Measurements from ENCODE around the gene DDX43. TPM values are rescaled to one million over a fixed set of nuclear protein-coding genes. Genes with fewer than 3 reads are reported as not detected.

Gene DDX43
- total RNA-seq, 3 donors from 2014 or later (not counting 1 experiment from before 2014, with no cell fraction given): 1.2 to 2.6 TPM; not detected in 1

DNA sequence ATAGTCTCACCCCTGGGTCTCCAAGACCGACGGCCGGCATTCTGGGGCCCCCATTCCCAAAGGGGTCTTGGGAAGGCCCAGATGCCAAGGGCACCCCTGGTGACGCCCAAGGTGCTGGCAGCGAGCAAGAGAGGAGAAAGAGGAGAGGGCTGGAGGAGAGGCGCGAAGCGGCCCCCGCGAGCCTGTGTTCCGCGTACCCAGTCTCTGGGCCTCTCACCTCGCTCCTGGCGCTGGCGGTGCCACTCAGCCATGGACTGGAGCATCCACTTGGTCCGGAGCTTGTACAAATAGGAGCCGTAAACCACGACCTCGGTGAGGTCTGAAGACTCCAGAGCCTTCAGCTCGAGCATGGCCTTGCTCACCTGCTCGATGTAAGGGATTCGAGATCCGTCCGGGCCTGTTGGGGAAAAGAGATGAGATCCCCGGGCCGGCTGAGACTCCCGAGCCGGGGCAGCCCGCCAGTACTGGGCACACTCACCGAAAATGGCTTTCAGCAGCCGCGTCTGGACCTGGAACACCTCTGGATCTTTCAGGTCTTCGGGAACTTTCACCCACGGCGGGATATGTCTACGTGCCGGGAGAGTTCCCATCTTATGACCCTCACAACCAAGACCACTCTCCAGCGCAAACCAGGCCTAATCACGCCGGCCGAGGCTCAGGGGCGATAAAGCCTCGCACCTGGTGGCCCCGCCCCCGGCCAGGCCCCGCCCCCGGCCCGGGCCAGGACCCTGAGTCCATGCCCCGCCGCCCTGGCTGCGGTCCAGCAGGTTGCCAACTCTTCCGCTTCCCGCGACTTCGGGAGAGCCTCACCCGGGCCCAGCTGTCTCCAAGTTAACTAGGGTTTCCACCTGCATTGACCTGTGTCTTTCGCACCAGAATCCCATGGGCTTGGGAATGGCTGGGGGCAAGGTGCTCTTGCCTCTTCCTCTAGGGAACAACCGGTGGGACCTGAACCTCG, 40.7 kb upstream of the DDX43 start, which contains the start of gene DPPA5:
DPPA5 (minus strand) TSS at position 641 of the 958 bp plus-strand sequence; CDS start at position 590, 51 bp downstream.
- Histone ChIP-seq H3K27ac (ENCODE audit: low read length) (no peak within 1 kb of the TSS), H3K36me3 (ENCODE audit: control insufficient read depth, insufficient read depth, low read length) (no peaks in the 10 kb centered on the region), H3K9me3 (ENCODE audit: control insufficient read depth, insufficient read depth, low read length) (no peaks in the 10 kb centered on the region), H3K27me3 (ENCODE audit: control insufficient read depth, insufficient read depth, low read length) (peaks cover 8% of the 10 kb centered on the region), H3K4me1 (ENCODE audit: control insufficient read depth, insufficient read depth, low read length) (peaks cover under 1% of the 10 kb centered on the region), H3K4me3 (ENCODE audit: low read length) (no peak within 1 kb of the TSS)
- no peak within 1 kb of the TSS for H3K4me3 Mint-ChIP-seq
- H3K9me3 Mint-ChIP-seq: no peaks in the 10 kb centered on the region
- H3K27me3 Mint-ChIP-seq (ENCODE audit: low read depth in 2 of 2): peaks cover 15 to 19% of the 10 kb centered on the region in 2 donors
- TF ChIP-seq, protein P1, sequence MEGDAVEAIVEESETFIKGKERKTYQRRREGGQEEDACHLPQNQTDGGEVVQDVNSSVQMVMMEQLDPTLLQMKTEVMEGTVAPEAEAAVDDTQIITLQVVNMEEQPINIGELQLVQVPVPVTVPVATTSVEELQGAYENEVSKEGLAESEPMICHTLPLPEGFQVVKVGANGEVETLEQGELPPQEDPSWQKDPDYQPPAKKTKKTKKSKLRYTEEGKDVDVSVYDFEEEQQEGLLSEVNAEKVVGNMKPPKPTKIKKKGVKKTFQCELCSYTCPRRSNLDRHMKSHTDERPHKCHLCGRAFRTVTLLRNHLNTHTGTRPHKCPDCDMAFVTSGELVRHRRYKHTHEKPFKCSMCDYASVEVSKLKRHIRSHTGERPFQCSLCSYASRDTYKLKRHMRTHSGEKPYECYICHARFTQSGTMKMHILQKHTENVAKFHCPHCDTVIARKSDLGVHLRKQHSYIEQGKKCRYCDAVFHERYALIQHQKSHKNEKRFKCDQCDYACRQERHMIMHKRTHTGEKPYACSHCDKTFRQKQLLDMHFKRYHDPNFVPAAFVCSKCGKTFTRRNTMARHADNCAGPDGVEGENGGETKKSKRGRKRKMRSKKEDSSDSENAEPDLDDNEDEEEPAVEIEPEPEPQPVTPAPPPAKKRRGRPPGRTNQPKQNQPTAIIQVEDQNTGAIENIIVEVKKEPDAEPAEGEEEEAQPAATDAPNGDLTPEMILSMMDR (IDR thresholded peaks at IDR 0.05): no peak
- no peaks in the 10 kb centered on the region for H3K36me3 Mint-ChIP-seq
- WGBS (ENCODE audit: insufficient coverage): 81% methylated on average over 59 of the region's 59 CpGs
- H3K4me1 Mint-ChIP-seq: peaks cover 6 to 7% of the 10 kb centered on the region in 2 donors
- no peak for ATAC-seq
- no peak for DNase-seq
- intact Hi-C loops (cut with micrococcal nuclease): no loop called here
- H3K27ac Mint-ChIP-seq: no peak within 1 kb of the TSS

DNA sequence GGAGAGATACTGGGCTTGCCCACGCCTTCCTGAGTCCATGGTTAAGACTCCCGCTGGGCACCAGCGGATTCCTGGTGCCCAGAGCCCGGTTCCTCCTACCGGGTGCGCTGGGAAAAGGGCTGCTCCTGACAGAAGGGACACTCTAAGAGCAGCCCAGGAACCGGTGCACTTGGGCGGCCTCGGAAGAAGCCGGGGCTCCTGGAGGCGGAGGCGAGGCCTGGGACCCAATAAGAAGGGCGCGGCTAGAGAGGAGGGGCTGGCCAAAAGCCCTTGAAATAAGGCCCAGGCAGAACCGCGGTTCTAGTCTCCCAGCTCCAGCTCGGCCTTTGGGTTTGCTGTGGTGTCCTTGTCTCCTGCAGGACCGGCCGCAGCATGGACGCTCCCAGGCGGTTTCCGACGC, 32.3 kb upstream of the DDX43 start, which contains the start of gene KHDC3L:
KHDC3L (plus strand) TSS at position 301 of the 400 bp plus-strand sequence; CDS start at position 373, 72 bp downstream.
- H3K4me1 Mint-ChIP-seq: no peaks in the 10 kb centered on the region
- Histone ChIP-seq H3K4me3 (ENCODE audit: low read length) (no peak within 1 kb of the TSS), H3K27me3 (ENCODE audit: control insufficient read depth, insufficient read depth, low read length) (no peaks in the 10 kb centered on the region), H3K4me1 (ENCODE audit: control insufficient read depth, insufficient read depth, low read length) (no peaks in the 10 kb centered on the region), H3K27ac (ENCODE audit: low read length) (no peak within 1 kb of the TSS), H3K36me3 (ENCODE audit: control insufficient read depth, insufficient read depth, low read length) (no peaks in the 10 kb centered on the region), H3K9me3 (ENCODE audit: control insufficient read depth, insufficient read depth, low read length) (no peaks in the 10 kb centered on the region)
- no peak within 1 kb of the TSS for H3K27ac Mint-ChIP-seq
- intact Hi-C loops (cut with micrococcal nuclease): no loop called here
- TF ChIP-seq, protein P1 (IDR thresholded peaks at IDR 0.05): no peak
- no peaks in the 10 kb centered on the region for H3K27me3 Mint-ChIP-seq (ENCODE audit: low read depth in 2 of 2)
- no peak for DNase-seq
- H3K9me3 Mint-ChIP-seq: no peaks in the 10 kb centered on the region
- no peak within 1 kb of the TSS for H3K4me3 Mint-ChIP-seq
- ATAC-seq: no peak
- 92% methylated on average over 23 of the region's 23 CpGs for whole genome bisulfite sequencing (ENCODE audit: insufficient coverage)
- no peaks in the 10 kb centered on the region for H3K36me3 Mint-ChIP-seq

DNA sequence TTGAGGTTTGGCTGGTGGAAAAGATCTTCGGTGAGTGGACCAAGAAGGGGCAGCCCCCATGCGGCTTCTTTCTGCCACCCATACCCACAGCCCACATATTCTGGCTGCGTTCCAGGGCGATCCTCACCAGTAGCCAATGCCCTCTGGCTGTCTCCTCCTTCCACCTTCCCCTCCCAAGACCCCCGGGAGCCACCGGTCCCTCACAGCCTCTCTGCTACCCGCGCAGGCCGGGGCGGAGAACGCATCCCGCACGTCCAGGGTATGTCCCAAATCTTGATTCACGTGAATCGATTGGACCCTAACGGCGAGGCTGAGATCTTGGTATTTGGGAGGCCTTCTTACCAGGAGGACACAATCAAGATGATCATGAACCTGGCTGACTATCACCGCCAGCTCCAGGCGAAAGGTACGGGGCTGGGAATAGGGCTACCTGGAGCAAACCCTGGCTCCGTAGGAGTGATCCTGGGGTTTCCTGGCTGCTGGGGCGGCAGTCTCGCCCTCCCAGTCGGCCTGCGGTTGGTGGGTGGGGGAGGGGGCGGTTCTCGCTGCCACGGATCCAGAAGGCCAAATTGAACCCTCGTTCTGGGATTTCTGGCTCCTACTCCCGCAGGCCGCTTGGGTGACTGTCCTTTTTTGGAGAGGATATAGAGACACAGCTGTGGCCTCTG, 31.6 kb upstream of the DDX43 start:
- ATAC-seq (no peak), DNase-seq (no peak)
- Histone ChIP-seq H3K4me1 (ENCODE audit: control insufficient read depth, insufficient read depth, low read length) (no peaks in the 10 kb centered on the region), H3K27me3 (ENCODE audit: control insufficient read depth, insufficient read depth, low read length) (no peaks in the 10 kb centered on the region), H3K9me3 (ENCODE audit: control insufficient read depth, insufficient read depth, low read length) (no peaks in the 10 kb centered on the region), H3K4me3 (ENCODE audit: low read length) (no peak overlapping the region), H3K36me3 (ENCODE audit: control insufficient read depth, insufficient read depth, low read length) (no peaks in the 10 kb centered on the region), H3K27ac (ENCODE audit: low read length) (no peak overlapping the region)
- WGBS (ENCODE audit: insufficient coverage): 96% methylated on average over 31 of the region's 31 CpGs
- Mint-ChIP-seq H3K4me1 (no peaks in the 10 kb centered on the region), H3K36me3 (no peaks in the 10 kb centered on the region), H3K4me3 (no peak overlapping the region), H3K9me3 (no peaks in the 10 kb centered on the region), H3K27me3 (ENCODE audit: low read depth in 2 of 2) (no peaks in the 10 kb centered on the region), H3K27ac (no peak overlapping the region)
- TF ChIP-seq, protein P1 (IDR thresholded peaks at IDR 0.05): no peak
- intact Hi-C loops (cut with micrococcal nuclease): no loop called here

Measured in natural killer cell (primary cell).